Kidney capillary endothelial cell (primary cell): Measurements from ENCODE around the gene BTRC.

Source experiments
- DNase-seq: peaks from one replicate; pipeline ENCODE4 v3.0.0-alpha.2; 2018; ENCODE audit warnings: low spot score

The BTRC gene

GRCh38 chr10:101535949-101536348 is 182.0 kb downstream of the BTRC start:
- peak; percentile 40 for DNase-seq

GRCh38 chr10:101536800-101537199 is 182.8 kb downstream of the BTRC start:
- peak; percentile 25 for DNase-seq

GRCh38 chr10:101538446-101538845 is 184.5 kb downstream of the BTRC start:
- no peak for DNase-seq

GRCh38 chr10:101545898-101546297 is 191.9 kb downstream of the BTRC start:
- DNase-seq, result no peak

GRCh38 chr10:101550965-101551364 is 197.0 kb downstream of the BTRC start:
- no peak for DNase-seq

- no peak for DNase-seq
Measured at GRCh38 chr10:101552442-101552841, 198.5 kb downstream of the BTRC start.

GRCh38 chr10:101557541-101557940 is 203.6 kb downstream of the BTRC start:
- no peak for DNase-seq

GRCh38 chr10:101558204-101558603 is 204.2 kb downstream of the BTRC start:
- DNase-seq, result no peak

- no peak for DNase-seq
Measured at GRCh38 chr10:101558671-101559595, 205.0 kb downstream of the BTRC start.

GRCh38 chr10:101559596-101560297 is 205.8 kb downstream of the BTRC start:
- no peak for DNase-seq

- DNase-seq, result no peak
Measured at GRCh38 chr10:101560298-101561067, 206.5 kb downstream of the BTRC start.

GRCh38 chr10:101561068-101561915 is 207.3 kb downstream of the BTRC start:
- no peak for DNase-seq

- no peak for DNase-seq
Measured at GRCh38 chr10:101562231-101562630, 208.3 kb downstream of the BTRC start.

GRCh38 chr10:101563007-101563406 is 209.0 kb downstream of the BTRC start:
- no peak for DNase-seq

GRCh38 chr10:101563497-101564040 is 209.6 kb downstream of the BTRC start:
- no peak for DNase-seq

- no peak for DNase-seq
Measured at GRCh38 chr10:101564490-101564991, 210.6 kb downstream of the BTRC start.

GRCh38 chr10:101565370-101565900 is 211.5 kb downstream of the BTRC start:
- DNase-seq, result no peak

- DNase-seq, result no peak
Measured at GRCh38 chr10:101565936-101566332, 212.0 kb downstream of the BTRC start.

- DNase-seq, result peak; percentile 13
Measured at GRCh38 chr10:101566333-101567164, 212.6 kb downstream of the BTRC start.
